Endothelial cell of umbilical vein (primary cell): ENCODE data around the gene BAD. TPM values are rescaled to one million over a fixed set of nuclear protein-coding genes. Genes with fewer than 3 reads are reported as not detected.

ENCODE experiments used
- BruUV-seq: library from RNA; stranded (reverse); fragments of 400-500 nt; replicated peaks from 2 replicates; lab custom pipeline; 2021; lab: Mats Ljungman, UMichigan
- CTCF ChIA-PET: fragments of 300-600, 350-600 bp; sonication (Branson Sonifier 250); formaldehyde crosslinking; loops from one replicate; lab custom pipeline; 2021; ENCODE audit warnings: antibody characterized with exemption, inconsistent platforms; lab: Charles Lee
- POLR2A ChIA-PET: fragments of 300-600, 350-600 bp; sonication (Branson Sonifier 250); formaldehyde crosslinking; loops from one replicate; lab custom pipeline; 2021; ENCODE audit warnings: antibody characterized with exemption, inconsistent platforms; lab: Charles Lee
- DNase-seq: peaks from one replicate; pipeline ENCODE4 v3.0.0-alpha.2; 2011; ENCODE audit warnings: low read depth, low spot score
- FAIRE-seq: peaks from 2 replicates; lab custom pipeline; 2011; peaks lifted over from hg19 to GRCh38; lab: Jason Lieb, UNC
- H2AFZ ChIP-seq: 2 replicates; pipeline ENCODE4 v1.6.0; 2012; ENCODE audit warnings: low read depth, low read length, control low read depth, inconsistent platforms
- H3K27ac ChIP-seq: 2 replicates; pipeline ENCODE4 v1.5.1; 2011; ENCODE audit warnings: low read depth, mild to moderate bottlenecking, control low read depth, low read length, moderate library complexity; ENCODE audit not compliant: insufficient read depth
- H3K27me3 ChIP-seq, 2 experiments: 2 replicates each; pipeline versions ENCODE4 v1.6.0 to v1.6.1; 2011; ENCODE audit warnings: low read length in 2 of 2, mixed read lengths in 1 of 2; ENCODE audit not compliant: control insufficient read depth in 2 of 2, insufficient read depth in 2 of 2
- H3K36me3 ChIP-seq, 2 experiments: 2 replicates in 1 of 2; 3 replicates in 1 of 2; pipeline ENCODE4 v1.5.1; 2011; ENCODE audit warnings: low read length in 2 of 2, mild to moderate bottlenecking in 1 of 2, moderate library complexity in 1 of 2; ENCODE audit not compliant: control insufficient read depth in 2 of 2, insufficient read depth in 2 of 2; ENCODE audit errors: extremely low read depth in 1 of 2
- H3K4me1 ChIP-seq: 3 replicates; pipeline ENCODE4 v1.5.1; 2011; ENCODE audit warnings: mild to moderate bottlenecking, low read length; ENCODE audit not compliant: control insufficient read depth, insufficient read depth; ENCODE audit errors: extremely low read depth
- H3K4me2 ChIP-seq: 2 replicates; pipeline ENCODE4 v1.6.1; 2011; ENCODE audit warnings: low read length, control low read depth, mixed read lengths; ENCODE audit not compliant: insufficient read depth
- H3K4me3 ChIP-seq, 3 experiments: fragments of 200-600 bp in 1 of 3; sonication (generic), shearing (Covaris generic) in 1 of 3; replicated peaks in 1 of 3; 2 replicates each; pipeline ENCODE4 v1.5.1; 2011 to 2016; ENCODE audit warnings: control low read depth in 3 of 3, low read length in 3 of 3, mild to moderate bottlenecking in 2 of 3, inconsistent platforms in 1 of 3, low read depth in 1 of 3, moderate library complexity in 1 of 3; ENCODE audit not compliant: insufficient read depth in 1 of 3
- H3K79me2 ChIP-seq: 2 replicates; pipeline ENCODE4 v1.6.0; 2012; ENCODE audit warnings: low read length, inconsistent platforms; ENCODE audit not compliant: control insufficient read depth, insufficient read depth
- H3K9ac ChIP-seq: replicated peaks from 2 replicates; pipeline ENCODE3; 2011; ENCODE audit warnings: low read length, control low read depth; ENCODE audit not compliant: insufficient read depth; ENCODE audit errors: extremely low read depth
- H3K9me1 ChIP-seq: replicated peaks from 3 replicates; pipeline ENCODE4 v1.6.0; 2011; ENCODE audit warnings: mild to moderate bottlenecking, low read length; ENCODE audit not compliant: control insufficient read depth, insufficient read depth; ENCODE audit errors: extremely low read depth
- H3K9me3 ChIP-seq: replicated peaks from 2 replicates; pipeline ENCODE4 v1.5.1; 2012; ENCODE audit warnings: low read length, inconsistent platforms; ENCODE audit not compliant: control insufficient read depth, insufficient read depth
- H4K20me1 ChIP-seq: replicated peaks from 2 replicates; pipeline ENCODE3; 2011; ENCODE audit warnings: mild to moderate bottlenecking, low read length; ENCODE audit not compliant: control insufficient read depth, insufficient read depth; ENCODE audit errors: extremely low read depth
- CTCF ChIP-seq, 2 donors: IDR thresholded peaks; 1 replicate in 1 of 2; 2 replicates in 1 of 2; pipeline ENCODE4 v1.5.1; 2011; ENCODE audit warnings: low read length in 2 of 2, mild to moderate bottlenecking in 2 of 2, moderate library complexity in 2 of 2, control low read depth in 1 of 2, inconsistent platforms in 1 of 2, low read depth in 1 of 2; ENCODE audit not compliant: insufficient read depth in 1 of 2; ENCODE audit errors: extremely low read depth in 1 of 2
- EZH2 ChIP-seq: IDR thresholded peaks from 2 replicates; pipeline ENCODE4 v1.6.1; 2012; ENCODE audit warnings: borderline replicate concordance, low read depth, mild to moderate bottlenecking, moderate library complexity, low read length, inconsistent platforms; ENCODE audit not compliant: severe bottlenecking
- GATA2 ChIP-seq: IDR thresholded peaks from 2 replicates; pipeline ENCODE4 v1.7.0; 2011; ENCODE audit warnings: low read depth, mild to moderate bottlenecking, moderate library complexity, mixed read lengths, low read length; ENCODE audit not compliant: insufficient read length, insufficient read depth
- JUN ChIP-seq: IDR thresholded peaks from 2 replicates; pipeline ENCODE4 v1.6.1; 2011; ENCODE audit warnings: borderline replicate concordance, low read depth; ENCODE audit not compliant: insufficient read length, insufficient read depth
- MYC ChIP-seq: IDR thresholded peaks from one replicate; pipeline ENCODE4 v1.6.1; 2011; ENCODE audit warnings: mild to moderate bottlenecking, low read depth, low read length
- POLR2A ChIP-seq: IDR thresholded peaks from 2 replicates; pipeline ENCODE4 v1.6.1; 2012; ENCODE audit warnings: low read depth, mild to moderate bottlenecking, control low read depth, low read length
- POLR2AphosphoS5 ChIP-seq: IDR thresholded peaks from 2 replicates; pipeline ENCODE4 v1.6.1; 2012; ENCODE audit warnings: low read depth, mild to moderate bottlenecking, control low read depth, low read length, moderate library complexity; ENCODE audit not compliant: insufficient read depth
- dilution Hi-C: fragments of 300-500 bp; cut with MboI; formaldehyde crosslinking; loops from one replicate; pipeline ENCODE4 v1.15.0; 2019; ENCODE audit warnings: low sequenced_read_pairs; ENCODE audit not compliant: extremely low pct_ligation_motif_present
- intact Hi-C: fragments of 100-400 bp; cut with micrococcal nuclease; formaldehyde crosslinking; loops from one replicate; pipeline ENCODE4 v1.10.0; 2022
- polyA plus RNA-seq, 4 experiments: library from polyadenylated mRNA; depleted of rRNA in 3 of 4; stranded (reverse) in 3 of 4; unstranded in 1 of 4; fragments of >200 nt; gene quantifications; 2 replicates each; pipeline versions ENCODE4 v1.2.1 to v1.2.3, GENCODE V29; 2011 to 2012; ENCODE audit warnings: missing spikeins in 1 of 4
- total RNA-seq: library from RNA; stranded (reverse); gene quantifications from 2 replicates; pipeline ENCODE4 v1.2.3, GENCODE V29; 2021
- TF ChIP-seq, protein P1 (sequence below): IDR thresholded peaks from 2 replicates; pipeline ENCODE4 v1.6.1; 2011; ENCODE audit not compliant: insufficient read depth, insufficient read length

Gene BAD
- total and polyA plus RNA-seq, 2 donors (not counting 3 experiments of a cell fraction or from before 2014, with no cell fraction given): 65.3 to 88.0 TPM

DNA sequence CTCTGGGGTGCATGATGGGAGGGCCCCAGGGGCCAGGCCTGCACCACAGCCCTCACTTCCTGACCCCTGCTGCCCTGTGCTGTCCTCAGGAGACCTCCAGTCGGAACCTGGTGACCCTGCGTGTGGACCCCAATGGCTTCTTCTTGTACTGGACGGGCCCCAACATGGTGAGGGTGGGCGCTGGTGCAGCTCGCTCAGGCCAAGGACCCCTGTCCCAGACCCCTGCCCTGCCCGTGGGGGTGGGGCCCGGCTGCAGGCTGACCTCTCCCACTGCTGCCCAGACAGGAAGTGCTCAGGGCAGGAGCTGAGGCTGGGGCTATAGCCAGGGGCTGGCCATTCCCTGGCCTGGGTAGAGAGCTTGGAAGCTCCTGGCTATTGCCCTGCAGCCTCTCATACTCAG is 30.1 kb downstream of the BAD start:
- DNase-seq (no peak), FAIRE-seq (no peak)
- Histone ChIP-seq H4K20me1 (no peaks in the 10 kb centered on the region), H3K9me3 (no peaks in the 10 kb centered on the region), H3K4me1 (peaks cover 24% of the 10 kb centered on the region), H3K79me2 (peaks cover 32% of the 10 kb centered on the region), H3K27ac (no peak overlapping the region), H3K27me3 (no peaks in the 10 kb centered on the region), H3K9me1 (no peaks in the 10 kb centered on the region), H3K4me2 (no peak overlapping the region), H3K9ac (no peak overlapping the region), H2AFZ (no peak overlapping the region), H3K4me3 (no peak overlapping the region), H3K36me3 (peaks cover 8 to 29% of the 10 kb centered on the region in 2 experiments)
- dilution Hi-C loops: no loop called here
- ChIA-PET POLR2A (interaction anchor here (0.9 kb wide), 1 partner anchor 14 kb away, joined by 3 read pairs; no protein-coding TSS in a partner anchor), CTCF (interaction anchor here (0.8 to 1.5 kb wide), 3 partner anchors 9 to 51 kb away, joined by 3 to 6 read pairs (median 4); partner anchors contain the start of gene ESRRA)
- no TSS peak for BruUV-seq
- intact Hi-C loops: no loop called here
- no peak for TF ChIP-seq JUN
- TF ChIP-seq CTCF (IDR thresholded peaks at IDR 0.05; ENCODE audit: extremely low read depth in 1 of 2, insufficient read depth in 1 of 2, low read depth in 1 of 2, low read length in 2 of 2): no peak
- TF ChIP-seq EZH2: no peak
- TF ChIP-seq POLR2A: no peak

- Histone ChIP-seq H3K36me3 (peaks cover 2 to 20% of the 10 kb centered on the region in 2 experiments), H3K27ac (no peak overlapping the region), H3K27me3 (no peaks in the 10 kb centered on the region), H3K9me1 (no peaks in the 10 kb centered on the region), H3K4me2 (no peak overlapping the region), H2AFZ (no peak overlapping the region), H4K20me1 (no peaks in the 10 kb centered on the region), H3K9me3 (no peaks in the 10 kb centered on the region), H3K79me2 (peaks cover 32% of the 10 kb centered on the region), H3K9ac (no peak overlapping the region), H3K4me3 (no peak overlapping the region), H3K4me1 (peaks cover 24% of the 10 kb centered on the region)
- dilution Hi-C loops: no loop called here
- BruUV-seq: no TSS peak
- TF ChIP-seq CTCF (IDR thresholded peaks at IDR 0.05; ENCODE audit: extremely low read depth in 1 of 2, insufficient read depth in 1 of 2, low read depth in 1 of 2, low read length in 2 of 2) (no peak), POLR2A (no peak), GATA2 (no peak), POLR2AphosphoS5 (no peak), JUN (no peak), MYC (no peak), EZH2 (no peak)
- TF ChIP-seq, protein P1, sequence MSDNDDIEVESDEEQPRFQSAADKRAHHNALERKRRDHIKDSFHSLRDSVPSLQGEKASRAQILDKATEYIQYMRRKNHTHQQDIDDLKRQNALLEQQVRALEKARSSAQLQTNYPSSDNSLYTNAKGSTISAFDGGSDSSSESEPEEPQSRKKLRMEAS: no peak
- intact Hi-C loops: no loop called here
- FAIRE-seq: no peak
- POLR2A ChIA-PET: interaction anchor here (0.9 kb wide), 1 partner anchor 15 kb away, joined by 3 read pairs; no protein-coding TSS in a partner anchor
- DNase-seq: no peak
- CTCF ChIA-PET: interaction anchor here (0.6 to 1.3 kb wide), 2 partner anchors 9 to 15 kb away, joined by 3 to 6 read pairs; no protein-coding TSS in a partner anchor
Observed at GRCh38 chr11:64253481-64253880, 31.0 kb downstream of the BAD start.
